Fibroblast of skin of right biceps (primary cell): ENCODE data around the gene SRCAP.

Experiments
- DNase-seq: peaks from one replicate; pipeline ENCODE4 v3.0.0-alpha.2; 2013

The SRCAP gene

DNA sequence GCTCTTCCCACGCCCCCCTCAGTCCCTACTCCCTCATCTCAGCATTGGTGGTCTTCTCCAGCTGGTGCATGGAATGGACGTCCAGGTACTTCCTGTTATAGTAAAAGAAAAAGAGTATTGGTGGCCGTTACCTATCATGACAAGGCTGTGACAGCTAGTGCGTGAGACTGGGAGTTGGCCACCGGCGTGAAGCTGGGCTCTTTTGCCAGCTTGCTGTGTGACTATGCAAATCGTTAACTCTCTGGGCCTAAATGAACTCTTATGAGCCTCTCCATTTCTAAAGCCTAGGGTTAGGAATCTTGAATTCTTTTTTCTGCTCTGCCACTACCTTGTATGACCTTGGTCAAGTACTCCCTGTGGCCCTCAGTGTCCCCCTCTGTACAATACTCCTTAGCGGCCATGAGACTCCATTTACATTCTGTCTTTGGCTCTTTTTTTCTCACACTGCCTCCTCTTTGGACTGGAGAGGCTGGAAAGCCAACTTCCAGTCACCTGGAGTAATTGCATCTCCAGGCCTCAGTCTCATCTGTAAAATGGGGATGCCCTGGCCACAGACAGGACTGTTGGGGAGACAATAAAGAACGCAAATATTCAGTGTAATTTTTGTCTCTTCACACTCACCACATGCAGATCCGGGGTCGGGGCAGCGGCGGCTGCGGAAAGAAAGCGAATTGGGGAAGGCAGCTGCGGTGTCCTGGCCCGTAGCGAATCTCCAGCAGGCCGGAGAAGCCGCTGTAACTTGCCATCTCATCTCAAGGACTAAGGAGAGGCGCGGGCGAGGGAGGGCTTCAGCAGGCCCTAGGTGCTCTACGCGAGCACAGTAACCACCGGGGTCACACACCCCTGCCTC lies 61.8 kb downstream of the SRCAP start:
- no peak for DNase-seq

DNA sequence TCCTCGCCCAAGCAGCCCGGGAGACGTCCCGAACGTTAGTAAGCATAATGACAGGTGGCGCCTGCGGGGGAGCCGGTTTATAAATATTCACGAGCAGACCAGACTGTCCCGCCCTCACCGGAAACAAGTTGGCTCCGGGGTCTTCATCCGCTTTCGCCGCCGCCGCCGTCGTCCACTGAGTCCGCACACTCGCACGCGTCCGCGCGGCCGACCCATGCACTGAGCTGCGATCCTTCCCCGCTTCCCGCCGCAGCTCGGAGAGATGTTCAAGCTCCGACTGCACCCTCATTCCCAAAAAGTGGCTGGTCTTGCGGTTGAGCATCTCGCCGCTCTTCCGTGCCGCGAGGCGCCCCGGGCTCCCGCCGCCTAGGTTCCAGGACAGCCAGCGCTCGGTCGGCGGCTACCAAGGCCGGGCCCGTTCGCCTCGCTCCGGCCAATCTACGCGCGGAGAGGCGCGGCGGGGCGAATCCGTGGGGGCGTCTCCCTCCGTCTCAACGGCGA lies 62.5 kb downstream of the SRCAP start:
- peak; percentile 19 for DNase-seq

DNA sequence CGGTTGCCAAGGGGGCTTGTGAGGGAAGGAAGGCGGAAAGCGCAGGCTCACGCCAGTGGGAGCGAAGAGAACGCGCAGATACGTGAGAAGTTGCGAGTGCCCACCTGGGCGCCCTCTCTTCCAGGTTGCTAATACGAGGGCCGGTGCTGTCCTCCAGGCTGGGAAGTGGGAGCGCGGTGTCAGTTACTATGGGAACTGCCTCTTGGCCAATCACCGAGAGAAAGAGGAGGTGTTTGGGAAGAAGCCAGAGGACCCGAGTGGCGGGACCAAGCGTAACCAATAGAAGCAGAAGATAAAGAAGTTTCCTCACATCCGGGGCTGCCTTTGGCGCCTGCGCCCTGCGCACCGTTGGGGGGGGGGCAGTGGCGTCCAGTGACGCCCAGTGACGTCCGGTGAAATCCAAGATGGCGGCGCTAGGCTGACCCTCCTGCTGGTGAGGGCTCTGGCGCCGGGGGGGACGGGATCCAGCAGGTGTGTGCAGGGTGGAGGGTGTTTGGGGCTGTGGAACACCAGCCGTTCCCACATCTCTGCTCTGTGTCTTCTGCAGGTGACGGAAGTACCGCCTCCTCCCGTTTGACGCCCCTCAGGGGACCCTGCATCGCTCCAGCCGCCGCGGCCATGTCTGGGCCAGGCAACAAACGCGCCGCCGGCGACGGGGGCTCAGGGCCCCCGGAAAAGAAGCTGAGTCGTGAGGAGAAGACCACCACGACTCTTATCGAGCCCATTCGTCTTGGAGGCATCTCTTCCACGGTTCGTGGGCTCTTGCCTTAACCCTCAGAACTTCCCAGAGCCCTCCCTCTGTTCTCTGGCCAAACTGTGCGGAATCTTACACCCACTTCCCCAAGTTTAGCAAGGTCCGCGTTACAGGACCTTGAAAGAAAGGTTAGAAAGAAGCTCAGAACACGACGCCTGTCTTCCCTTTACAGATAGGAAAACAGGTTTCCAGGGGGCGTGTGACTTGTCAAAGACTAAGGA lies 63.2 kb downstream of the SRCAP start, which contains the start of the genes CFAP119 and RNF40:
TSS of gene CFAP119 (minus strand) at position 135 of the 975 bp plus-strand sequence. CDS start 314 bp downstream, outside the sequence.
TSS of gene RNF40 (plus strand) at position 395 of the 975 bp plus-strand sequence. CDS start at position 619, 224 bp downstream.
- DNase-seq: peak; percentile 98

DNA sequence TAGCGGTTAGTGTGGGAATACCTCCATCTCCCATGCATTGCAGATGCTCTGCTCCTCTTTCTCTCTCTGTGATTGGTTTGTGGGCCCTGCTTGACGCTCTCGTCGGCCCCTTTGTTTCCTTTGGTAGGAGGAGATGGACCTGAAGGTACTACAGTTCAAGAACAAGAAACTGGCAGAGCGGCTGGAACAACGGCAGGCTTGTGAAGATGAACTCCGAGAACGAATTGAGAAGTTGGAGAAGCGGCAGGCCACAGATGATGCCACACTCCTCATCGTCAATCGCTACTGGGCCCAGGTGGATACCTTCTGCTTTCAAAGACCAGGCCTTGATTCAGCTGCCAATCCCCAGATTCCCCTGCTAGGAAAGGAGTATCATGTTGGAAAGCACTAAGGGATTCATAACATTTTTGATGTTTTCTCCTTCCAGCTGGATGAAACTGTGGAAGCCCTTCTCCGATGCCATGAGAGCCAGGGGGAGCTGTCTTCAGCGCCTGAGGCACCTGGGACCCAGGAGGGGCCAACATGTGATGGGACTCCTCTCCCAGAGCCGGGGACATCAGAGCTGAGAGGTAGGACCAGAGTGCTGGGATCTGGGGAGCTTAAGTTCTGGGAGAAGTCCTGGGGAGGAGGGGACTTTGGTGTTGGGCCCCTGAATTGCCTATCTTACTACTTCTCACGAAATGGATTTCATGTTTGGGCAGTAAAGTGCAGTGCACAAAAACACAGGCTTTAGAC lies 64.2 kb downstream of the SRCAP start:
- DNase-seq: no peak

DNA sequence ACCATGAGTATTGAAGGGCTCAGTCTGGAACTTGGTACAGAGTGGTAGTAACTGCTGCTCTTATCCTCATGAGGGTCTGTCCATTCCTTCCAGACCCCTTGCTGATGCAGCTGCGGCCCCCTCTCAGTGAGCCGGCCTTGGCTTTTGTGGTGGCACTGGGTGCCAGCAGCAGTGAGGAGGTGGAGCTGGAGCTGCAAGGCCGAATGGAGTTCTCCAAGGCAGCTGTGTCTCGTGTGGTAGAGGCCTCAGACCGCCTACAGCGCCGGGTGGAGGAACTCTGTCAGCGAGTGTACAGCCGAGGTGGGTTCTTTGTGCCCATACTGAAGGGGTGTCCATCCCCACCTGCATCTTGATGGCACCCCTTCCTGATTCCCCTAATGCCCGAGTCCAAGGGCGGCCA lies 65.1 kb downstream of the SRCAP start:
- DNase-seq: no peak

DNA sequence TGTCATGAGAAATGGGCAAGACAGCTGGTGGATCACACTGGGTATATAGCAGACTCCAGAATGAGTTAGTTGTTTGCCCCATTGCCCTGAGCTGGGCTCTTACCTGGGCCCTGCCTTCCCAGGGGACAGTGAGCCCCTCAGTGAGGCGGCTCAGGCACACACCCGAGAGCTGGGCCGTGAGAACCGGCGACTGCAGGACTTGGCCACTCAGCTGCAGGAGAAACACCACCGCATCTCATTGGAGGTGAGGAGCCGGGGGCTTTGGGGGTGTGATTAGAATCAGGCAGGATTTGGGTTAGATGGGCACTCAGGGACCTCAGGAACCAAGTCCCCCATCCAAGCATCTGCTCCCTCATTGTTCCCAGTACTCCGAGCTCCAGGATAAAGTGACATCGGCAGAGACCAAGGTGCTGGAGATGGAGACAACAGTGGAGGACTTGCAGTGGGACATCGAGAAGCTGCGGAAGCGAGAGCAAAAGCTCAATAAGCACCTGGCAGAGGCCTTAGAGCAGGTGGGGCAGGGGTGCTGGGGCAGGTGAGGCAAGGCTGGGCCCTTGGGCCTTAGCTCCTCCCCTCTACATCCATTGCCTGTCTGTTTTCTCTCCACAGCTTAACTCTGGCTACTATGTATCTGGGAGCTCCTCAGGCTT lies 66.0 kb downstream of the SRCAP start:
- DNase-seq: no peak

DNA sequence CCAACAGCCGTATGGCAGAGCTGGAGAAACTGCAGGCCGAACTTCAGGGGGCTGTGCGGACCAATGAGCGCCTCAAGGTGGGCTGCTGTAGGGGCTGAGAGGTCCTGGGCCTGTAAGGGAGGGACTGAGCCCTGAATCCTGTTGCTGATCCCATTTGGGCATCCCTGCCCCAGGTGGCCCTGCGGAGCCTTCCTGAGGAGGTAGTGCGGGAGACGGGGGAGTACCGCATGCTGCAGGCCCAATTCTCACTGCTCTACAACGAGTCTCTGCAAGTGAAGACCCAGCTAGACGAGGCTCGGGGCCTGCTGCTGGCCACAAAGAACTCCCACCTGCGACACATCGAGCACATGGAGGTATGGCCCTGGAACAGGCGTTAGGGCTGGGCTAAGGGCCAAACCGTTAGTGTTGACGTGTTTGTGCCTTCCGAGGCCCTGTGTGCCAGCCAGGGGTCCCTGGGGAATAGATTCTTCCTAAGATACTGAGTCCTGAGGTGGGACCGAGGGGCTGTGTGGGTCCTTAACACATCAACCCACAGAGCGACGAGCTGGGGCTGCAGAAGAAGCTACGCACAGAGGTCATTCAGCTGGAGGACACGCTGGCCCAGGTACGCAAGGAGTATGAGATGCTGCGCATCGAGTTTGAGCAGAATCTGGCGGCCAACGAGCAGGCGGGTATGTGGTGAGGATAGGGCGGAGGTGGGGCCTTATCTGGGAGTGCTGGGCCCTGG lies 67.4 kb downstream of the SRCAP start:
- no peak for DNase-seq

DNA sequence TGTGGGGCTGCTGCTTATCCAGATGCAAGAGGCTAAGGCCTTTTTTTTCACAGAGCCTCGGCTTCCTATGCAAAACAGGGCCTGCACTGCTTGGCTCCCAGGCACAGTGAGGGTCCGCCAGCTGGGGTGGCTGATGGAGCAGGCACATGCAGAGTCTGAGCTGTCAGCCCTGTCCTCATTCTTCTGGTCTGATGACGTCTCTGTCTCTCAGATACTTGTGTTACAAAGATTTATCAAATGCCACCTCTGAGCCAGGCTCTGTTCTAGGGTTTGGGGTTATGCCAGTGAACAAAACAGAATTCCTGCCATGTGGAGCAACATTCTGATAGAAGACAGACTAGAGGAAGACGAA lies 67.9 kb downstream of the SRCAP start:
- DNase-seq: no peak

DNA sequence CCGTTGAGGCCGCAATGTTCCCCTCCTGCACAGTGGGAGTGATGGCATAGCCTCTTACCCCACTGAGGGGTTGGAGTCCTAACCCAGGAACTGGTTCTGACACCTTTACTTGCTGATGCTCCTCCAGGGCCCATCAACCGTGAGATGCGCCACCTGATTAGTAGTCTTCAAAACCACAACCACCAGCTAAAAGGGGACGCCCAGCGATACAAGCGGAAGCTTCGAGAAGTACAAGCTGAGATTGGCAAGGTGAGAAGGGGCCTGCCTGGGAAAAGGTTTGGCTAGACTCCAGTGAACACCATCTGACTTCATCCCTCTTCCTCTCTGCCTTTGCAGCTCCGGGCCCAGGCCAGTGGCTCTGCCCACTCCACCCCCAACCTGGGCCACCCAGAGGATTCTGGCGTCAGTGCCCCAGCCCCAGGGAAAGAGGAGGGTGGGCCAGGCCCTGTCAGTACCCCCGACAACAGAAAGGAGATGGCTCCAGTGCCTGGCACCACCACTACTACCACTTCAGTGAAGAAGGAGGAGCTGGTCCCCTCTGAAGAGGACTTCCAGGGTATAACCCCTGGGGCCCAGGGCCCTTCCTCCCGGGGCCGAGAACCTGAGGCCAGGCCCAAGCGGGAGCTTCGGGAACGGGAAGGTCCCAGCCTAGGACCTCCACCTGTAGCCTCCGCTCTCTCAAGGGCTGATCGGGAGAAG lies 68.9 kb downstream of the SRCAP start:
- no peak for DNase-seq

DNA sequence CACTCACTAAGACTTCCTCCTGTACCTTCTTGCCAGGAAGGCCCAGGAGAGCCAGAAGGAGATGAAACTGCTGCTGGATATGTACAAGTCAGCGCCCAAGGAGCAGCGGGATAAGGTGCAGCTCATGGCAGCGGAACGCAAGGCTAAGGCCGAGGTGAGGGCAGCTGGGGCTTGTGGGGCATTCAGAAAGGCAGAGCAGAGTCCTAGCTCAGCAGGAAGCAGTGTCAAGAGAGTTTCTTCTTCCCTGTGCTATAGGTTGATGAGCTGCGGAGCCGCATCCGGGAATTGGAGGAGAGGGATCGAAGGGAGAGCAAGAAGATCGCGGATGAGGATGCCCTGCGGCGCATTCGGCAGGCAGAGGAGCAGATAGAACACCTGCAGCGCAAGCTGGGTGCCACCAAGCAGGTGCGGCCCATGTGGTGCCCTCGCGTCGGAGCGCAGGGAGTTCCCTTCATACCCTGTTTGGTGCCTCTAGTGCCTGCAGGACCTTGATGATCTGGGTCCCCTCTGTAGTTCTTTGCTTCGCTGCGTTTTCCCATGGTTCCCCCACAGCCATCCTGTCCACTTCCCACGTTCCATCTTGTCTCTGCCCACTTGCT lies 69.7 kb downstream of the SRCAP start:
- DNase-seq: no peak

DNA sequence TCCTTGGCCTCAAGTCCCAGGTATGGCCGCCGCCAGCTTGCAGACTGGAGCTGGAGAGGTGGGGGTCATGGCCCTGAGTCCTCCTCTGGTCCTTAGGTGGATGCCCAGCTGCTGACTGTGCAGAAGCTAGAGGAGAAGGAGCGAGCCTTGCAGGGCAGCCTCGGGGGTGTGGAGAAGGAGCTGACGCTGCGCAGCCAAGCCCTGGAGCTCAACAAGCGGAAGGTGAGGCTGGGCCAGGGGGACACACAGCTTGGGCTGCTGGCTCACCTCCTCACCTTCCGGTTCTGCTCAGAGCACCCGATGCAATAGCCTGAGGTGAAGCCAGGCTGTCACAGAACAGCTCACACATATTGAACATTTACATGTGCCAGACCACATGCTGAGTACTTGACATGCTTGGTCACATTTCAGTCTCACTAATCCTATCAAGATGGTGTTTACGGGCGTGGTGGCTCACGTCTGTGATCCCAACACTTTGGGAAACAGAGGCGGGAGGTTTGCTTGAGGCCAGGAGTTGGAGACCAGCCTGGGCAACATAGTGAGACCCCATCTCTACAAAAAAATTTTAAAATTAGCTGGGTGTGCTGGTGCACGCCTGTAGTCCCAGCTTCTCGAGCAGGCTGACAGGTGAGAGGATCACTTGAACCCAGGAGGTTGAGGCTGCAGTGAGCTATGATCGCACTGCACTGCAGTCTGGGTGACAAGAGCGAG lies 70.6 kb downstream of the SRCAP start:
- no peak for DNase-seq

DNA sequence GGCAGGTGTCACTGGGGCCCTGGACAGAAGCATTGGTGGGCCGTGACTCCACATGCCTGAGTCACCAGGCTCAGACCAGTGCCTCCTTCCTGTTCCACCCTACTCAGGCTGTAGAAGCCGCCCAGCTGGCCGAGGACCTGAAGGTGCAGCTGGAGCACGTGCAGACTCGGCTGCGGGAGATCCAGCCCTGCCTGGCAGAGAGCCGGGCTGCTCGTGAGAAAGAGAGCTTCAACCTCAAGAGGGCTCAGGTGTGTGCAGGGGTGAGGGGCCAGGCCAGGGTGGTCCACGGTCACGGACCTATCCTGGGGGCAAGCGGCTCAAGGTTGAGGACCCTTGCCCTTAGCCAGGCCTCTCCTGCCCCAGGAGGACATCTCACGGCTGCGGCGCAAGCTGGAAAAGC lies 72.8 kb downstream of the SRCAP start:
- no peak for DNase-seq

DNA sequence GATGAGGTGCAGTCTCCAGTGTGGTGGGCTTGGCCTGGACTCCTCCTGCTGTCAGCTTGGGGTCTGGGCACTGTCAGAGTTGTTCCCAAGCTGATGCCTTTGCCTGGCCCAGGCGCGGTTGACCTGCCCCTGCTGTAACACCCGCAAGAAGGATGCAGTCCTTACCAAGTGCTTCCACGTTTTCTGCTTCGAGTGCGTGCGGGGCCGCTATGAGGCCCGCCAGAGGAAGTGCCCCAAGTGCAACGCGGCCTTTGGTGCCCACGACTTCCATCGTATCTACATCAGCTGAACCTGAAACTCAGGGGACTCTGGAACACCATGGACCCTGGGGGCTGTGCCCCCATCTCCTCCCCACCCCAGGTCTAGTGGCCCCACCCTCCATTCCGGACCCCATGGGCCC lies 74.9 kb downstream of the SRCAP start:
- no peak for DNase-seq

DNA sequence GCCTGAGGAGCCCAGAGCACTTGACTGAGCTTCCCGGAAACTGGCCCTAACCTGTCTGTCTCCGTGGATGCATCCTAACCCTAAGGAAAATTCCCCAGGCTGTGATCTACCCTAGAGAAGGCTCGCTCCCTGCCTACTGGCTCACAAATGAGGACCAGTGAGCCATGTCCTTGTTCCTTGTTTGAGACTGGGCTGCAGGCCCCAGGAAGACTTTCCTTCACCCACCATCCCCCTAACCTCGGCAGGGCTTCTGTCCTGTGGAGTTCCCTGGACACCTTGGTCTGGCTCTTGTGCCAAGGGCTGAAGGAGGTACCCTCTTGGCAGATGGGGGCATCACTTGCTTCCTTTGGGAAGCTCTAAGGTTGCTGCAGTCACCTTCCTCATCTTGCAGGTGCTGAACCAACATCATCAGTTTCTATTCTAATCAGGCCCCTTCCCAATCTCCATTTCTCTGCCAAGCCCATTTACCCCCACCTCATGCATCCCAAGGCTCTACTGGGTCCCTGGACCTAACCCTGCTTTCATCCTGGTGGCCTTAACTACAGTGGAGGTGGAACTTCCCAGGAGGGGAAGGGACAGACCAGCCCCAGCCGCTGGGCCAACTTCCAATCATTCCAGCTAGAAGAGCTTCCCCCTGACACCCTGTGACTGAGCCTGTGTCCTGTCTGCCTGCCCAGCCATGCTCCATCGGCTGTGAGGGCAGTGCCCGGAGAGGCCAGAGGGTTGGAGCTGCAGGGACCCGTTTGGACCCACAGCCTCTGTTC lies 75.6 kb downstream of the SRCAP start:
- DNase-seq: no peak

DNA sequence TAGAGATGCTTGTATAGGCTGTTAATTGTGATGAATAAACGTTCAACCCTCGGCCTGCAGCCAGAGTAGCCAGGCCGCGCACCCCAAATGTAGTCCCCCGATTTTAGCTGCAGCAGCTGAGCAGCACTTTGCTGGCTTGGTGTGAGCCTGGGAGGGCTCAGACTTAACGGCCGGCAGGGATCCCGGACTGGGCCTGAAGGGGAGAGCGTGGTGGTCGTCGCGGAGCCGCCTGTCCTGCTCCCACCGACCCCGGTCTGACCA lies 76.1 kb downstream of the SRCAP start:
- no peak for DNase-seq

DNA sequence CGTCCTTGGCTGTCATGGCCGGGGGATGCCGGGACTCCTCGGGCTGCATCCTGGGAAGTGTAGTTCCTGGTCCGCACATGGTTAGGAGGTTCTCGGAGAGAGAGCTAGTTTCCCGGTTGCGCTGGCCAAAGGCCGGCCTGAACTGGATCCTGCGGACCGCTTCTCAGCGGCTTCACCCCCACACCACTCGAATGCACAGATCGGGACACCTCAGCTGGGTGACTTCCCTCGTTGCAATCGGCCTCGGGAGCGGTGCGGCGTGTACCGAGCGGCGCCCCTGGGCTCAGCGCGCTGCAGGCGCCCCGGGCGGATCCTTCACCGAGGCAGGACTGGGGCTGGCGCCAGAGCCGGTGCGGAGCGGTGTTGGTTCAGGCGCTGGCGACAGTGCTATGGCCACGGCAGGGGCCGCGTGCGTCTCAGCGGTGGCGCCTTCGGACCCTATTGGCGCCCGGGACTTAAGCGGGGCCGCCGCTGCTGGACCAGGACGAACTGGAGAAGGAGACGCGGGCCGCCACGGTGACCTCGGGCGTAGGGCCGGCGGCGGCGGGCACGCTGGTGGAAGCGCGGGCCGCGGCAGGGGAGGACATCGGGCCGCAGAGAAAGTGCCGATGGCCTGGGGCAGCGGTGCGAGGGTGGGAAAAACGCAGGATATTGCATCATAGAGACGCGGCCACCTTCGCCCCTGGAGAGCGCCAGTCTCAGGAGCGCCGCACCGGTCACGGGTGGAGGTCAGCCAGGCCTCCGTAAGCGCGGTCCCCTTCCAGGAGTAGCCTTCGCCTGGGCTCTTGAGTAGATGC lies 76.6 kb downstream of the SRCAP start:
- peak; percentile 86 for DNase-seq

DNA sequence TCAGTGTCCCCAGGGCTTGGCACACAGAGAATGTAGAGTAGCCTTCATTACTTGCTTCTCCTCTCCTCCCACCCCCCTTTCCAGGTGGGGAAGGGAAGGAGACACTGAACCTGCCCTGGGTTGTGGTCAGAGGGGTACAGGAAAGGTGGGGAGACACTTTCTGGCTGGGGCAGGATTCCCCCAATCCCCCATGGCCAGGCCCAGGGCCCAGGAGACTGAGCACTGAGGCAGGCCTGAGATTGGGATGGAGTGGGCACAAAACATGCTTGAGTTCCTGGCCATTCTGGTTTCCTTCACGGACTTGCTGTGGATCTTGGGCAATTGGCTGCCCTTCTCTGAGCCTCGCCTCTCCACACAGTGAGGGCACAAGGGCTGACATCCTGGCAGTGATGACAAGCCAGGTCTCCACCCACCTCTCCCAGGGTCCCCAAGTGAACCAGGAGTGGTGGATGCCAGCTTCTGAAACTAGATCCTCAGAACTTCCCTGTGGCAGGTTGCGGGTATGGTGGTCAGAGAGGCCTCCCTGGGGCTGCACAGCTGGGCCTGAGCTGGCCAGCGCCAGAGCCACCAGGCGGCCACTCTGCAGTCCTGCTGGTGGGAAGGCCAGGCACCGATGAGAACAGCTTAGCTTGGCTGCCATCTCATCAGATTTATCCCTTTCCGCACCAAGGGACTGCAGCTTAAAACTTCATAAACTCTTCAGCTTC lies 78.8 kb downstream of the SRCAP start:
- no peak for DNase-seq
